ENCODE data around the gene JPH2. TPM values are rescaled to one million over a fixed set of nuclear protein-coding genes. Genes with fewer than 3 reads are reported as not detected.

The JPH2 gene
- total RNA-seq, 1 experiment from 2014 or later = 0.17 TPM

DNA sequence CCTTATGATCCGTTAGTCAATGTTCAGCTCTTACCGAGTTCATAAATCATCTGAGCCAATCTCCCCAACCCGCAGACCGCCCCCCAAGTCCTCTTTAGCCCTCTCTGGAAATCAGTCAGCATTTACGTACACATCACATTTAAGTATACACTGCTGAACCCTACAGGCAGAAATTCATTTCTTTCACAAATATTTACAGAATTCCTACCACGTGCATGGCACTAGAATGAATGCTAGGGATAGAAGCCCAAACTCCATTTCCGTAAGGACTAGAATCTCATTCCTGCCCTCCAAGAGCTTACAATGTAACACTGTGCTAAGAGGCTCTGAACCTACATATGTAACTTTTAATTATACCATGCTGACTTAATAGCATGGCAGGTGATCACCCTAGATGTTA, 21.8 kb upstream of the JPH2 start:
- no peak for ATAC-seq

More for the DNA sequence above, 21.8 kb upstream of the JPH2 start:
- peak overlapping the region; percentile 97 for H3K9ac ChIP-seq (ENCODE audit: low read length)
- intact Hi-C loops (cut with micrococcal nuclease) = no loop called here
- DNase-seq (ENCODE audit: low read depth, low spot score) = no peak
- peak overlapping the region; percentile 91 for H3K4me2 ChIP-seq (ENCODE audit: low read length)
- H3K79me2 ChIP-seq (ENCODE audit: insufficient read depth, low read length) = peaks cover 56% of the 10 kb centered on the region
- no peaks in the 10 kb centered on the region for H4K20me1 ChIP-seq (ENCODE audit: insufficient read depth)
- H3K9me3 ChIP-seq (ENCODE audit: control insufficient read depth in 1 of 2, insufficient read depth in 1 of 2, low read depth in 1 of 2, low read length in 2 of 2) = no peaks in the 10 kb centered on the region
- H3K4me3 ChIP-seq (replicated peaks in 1 of 2; ENCODE audit: low read depth in 1 of 2, low read length in 2 of 2) = peak overlapping the region; percentile 72 to 97
- no TSS peak for BruUV-seq (replicated peaks)
- RAD21 ChIA-PET (ENCODE audit: low non-redundant PET in 1 of 2, low total read pairs in 2 of 2, uncharacterized antibody in 2 of 2, unreplicated experiment in 2 of 2) = no interaction called here
- CTCF ChIA-PET = interaction anchor here (0.6 to 2.5 kb wide), 5 partner anchors 9 to 472 kb away, joined by 3 to 10 read pairs (median 3); no protein-coding TSS in a partner anchor
- H3K36me3 ChIP-seq (ENCODE audit: control insufficient read depth in 1 of 2, insufficient read depth in 2 of 2, low read length in 2 of 2) = peaks cover 3 to 6% of the 10 kb centered on the region in 2 experiments; a peak in 2 of 4 replicates
- no peak overlapping the region for H2AFZ ChIP-seq (ENCODE audit: low read depth, low read length, poor library complexity, severe bottlenecking)
- TF ChIP-seq, protein P1, sequence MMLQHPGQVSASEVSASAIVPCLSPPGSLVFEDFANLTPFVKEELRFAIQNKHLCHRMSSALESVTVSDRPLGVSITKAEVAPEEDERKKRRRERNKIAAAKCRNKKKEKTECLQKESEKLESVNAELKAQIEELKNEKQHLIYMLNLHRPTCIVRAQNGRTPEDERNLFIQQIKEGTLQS (IDR thresholded peaks at IDR 0.05) = no peak
- TF ChIP-seq SIN3A (IDR thresholded peaks at IDR 0.05; ENCODE audit: low read depth) (no peak), ZFX (IDR thresholded peaks at IDR 0.05) (no peak), JUND (IDR thresholded peaks at IDR 0.05) (no peak), EZH2 (IDR thresholded peaks at IDR 0.05) (no peak), EGR1 (IDR thresholded peaks at IDR 0.05; ENCODE audit: low read depth) (no peak), ZNF274 (IDR thresholded peaks at IDR 0.05; ENCODE audit: low read depth, low read length) (no peak), FOSL1 (IDR thresholded peaks at IDR 0.05; ENCODE audit: low read depth) (no peak), POLR2A (IDR thresholded peaks at IDR 0.05; ENCODE audit: borderline replicate concordance, extremely low read depth, insufficient read depth, insufficient read length) (no peak), RAD21 (IDR thresholded peaks at IDR 0.05; ENCODE audit: low read depth) (no peak), ELF1 (IDR thresholded peaks at IDR 0.05; ENCODE audit: borderline replicate concordance, low read depth) (no peak), CEBPB (IDR thresholded peaks at IDR 0.05; ENCODE audit: low read depth) (no peak), TCF7L2 (IDR thresholded peaks at IDR 0.05; ENCODE audit: borderline replicate concordance, extremely low read depth, insufficient read depth, insufficient read length) (no peak), CBX3 (IDR thresholded peaks at IDR 0.05; ENCODE audit: low read depth) (no peak), SRF (IDR thresholded peaks at IDR 0.05; ENCODE audit: low read depth) (no peak)
- TF ChIP-seq, protein P2, sequence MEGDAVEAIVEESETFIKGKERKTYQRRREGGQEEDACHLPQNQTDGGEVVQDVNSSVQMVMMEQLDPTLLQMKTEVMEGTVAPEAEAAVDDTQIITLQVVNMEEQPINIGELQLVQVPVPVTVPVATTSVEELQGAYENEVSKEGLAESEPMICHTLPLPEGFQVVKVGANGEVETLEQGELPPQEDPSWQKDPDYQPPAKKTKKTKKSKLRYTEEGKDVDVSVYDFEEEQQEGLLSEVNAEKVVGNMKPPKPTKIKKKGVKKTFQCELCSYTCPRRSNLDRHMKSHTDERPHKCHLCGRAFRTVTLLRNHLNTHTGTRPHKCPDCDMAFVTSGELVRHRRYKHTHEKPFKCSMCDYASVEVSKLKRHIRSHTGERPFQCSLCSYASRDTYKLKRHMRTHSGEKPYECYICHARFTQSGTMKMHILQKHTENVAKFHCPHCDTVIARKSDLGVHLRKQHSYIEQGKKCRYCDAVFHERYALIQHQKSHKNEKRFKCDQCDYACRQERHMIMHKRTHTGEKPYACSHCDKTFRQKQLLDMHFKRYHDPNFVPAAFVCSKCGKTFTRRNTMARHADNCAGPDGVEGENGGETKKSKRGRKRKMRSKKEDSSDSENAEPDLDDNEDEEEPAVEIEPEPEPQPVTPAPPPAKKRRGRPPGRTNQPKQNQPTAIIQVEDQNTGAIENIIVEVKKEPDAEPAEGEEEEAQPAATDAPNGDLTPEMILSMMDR (IDR thresholded peaks at IDR 0.05 in 2 of 3, conservative IDR thresholded peaks at IDR 0.05 in 1 of 3; ENCODE audit: borderline replicate concordance in 1 of 3, insufficient read depth in 1 of 3, low read depth in 2 of 3, low read length in 2 of 3) = no peak
- TF ChIP-seq, protein P3, sequence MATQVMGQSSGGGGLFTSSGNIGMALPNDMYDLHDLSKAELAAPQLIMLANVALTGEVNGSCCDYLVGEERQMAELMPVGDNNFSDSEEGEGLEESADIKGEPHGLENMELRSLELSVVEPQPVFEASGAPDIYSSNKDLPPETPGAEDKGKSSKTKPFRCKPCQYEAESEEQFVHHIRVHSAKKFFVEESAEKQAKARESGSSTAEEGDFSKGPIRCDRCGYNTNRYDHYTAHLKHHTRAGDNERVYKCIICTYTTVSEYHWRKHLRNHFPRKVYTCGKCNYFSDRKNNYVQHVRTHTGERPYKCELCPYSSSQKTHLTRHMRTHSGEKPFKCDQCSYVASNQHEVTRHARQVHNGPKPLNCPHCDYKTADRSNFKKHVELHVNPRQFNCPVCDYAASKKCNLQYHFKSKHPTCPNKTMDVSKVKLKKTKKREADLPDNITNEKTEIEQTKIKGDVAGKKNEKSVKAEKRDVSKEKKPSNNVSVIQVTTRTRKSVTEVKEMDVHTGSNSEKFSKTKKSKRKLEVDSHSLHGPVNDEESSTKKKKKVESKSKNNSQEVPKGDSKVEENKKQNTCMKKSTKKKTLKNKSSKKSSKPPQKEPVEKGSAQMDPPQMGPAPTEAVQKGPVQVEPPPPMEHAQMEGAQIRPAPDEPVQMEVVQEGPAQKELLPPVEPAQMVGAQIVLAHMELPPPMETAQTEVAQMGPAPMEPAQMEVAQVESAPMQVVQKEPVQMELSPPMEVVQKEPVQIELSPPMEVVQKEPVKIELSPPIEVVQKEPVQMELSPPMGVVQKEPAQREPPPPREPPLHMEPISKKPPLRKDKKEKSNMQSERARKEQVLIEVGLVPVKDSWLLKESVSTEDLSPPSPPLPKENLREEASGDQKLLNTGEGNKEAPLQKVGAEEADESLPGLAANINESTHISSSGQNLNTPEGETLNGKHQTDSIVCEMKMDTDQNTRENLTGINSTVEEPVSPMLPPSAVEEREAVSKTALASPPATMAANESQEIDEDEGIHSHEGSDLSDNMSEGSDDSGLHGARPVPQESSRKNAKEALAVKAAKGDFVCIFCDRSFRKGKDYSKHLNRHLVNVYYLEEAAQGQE (IDR thresholded peaks at IDR 0.05; ENCODE audit: low read depth) = no peak
- TF ChIP-seq, protein P4, sequence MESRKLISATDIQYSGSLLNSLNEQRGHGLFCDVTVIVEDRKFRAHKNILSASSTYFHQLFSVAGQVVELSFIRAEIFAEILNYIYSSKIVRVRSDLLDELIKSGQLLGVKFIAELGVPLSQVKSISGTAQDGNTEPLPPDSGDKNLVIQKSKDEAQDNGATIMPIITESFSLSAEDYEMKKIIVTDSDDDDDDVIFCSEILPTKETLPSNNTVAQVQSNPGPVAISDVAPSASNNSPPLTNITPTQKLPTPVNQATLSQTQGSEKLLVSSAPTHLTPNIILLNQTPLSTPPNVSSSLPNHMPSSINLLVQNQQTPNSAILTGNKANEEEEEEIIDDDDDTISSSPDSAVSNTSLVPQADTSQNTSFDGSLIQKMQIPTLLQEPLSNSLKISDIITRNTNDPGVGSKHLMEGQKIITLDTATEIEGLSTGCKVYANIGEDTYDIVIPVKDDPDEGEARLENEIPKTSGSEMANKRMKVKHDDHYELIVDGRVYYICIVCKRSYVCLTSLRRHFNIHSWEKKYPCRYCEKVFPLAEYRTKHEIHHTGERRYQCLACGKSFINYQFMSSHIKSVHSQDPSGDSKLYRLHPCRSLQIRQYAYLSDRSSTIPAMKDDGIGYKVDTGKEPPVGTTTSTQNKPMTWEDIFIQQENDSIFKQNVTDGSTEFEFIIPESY (IDR thresholded peaks at IDR 0.05; ENCODE audit: extremely low read depth, insufficient replicate concordance, low read length) = no peak
- no peak overlapping the region for H3K27ac ChIP-seq (ENCODE audit: low read depth, low read length)
- POLR2A ChIA-PET = no interaction called here
- peaks cover 45 to 57% of the 10 kb centered on the region in 2 experiments for H3K4me1 ChIP-seq (ENCODE audit: control insufficient read depth in 1 of 2, insufficient read depth in 2 of 2, low read length in 2 of 2)
- H3K27me3 ChIP-seq (ENCODE audit: insufficient read depth, low read length) = no peaks in the 10 kb centered on the region
- H3K9me2 ChIP-seq (ENCODE audit: insufficient read depth) = no peaks in the 10 kb centered on the region
